HG02970 (cell line): ENCODE results near the gene GAD1.

ENCODE experiments used
- ATAC-seq: cut with Tn5 transposase; IDR thresholded peaks from one replicate; pipeline ENCODE4 v1.9.1; 2021; ENCODE audit warnings: mild to moderate bottlenecking, moderate library complexity, moderate number of reproducible peaks; ENCODE audit not compliant: unreplicated experiment, low FRiP score

The GAD1 gene

GRCh38 chr2:170887496-170887895 is 70.8 kb downstream of the GAD1 start:
- ATAC-seq, result no peak

GRCh38 chr2:170887896-170888295 is 71.2 kb downstream of the GAD1 start:
- ATAC-seq, result no peak

GRCh38 chr2:170891893-170892292 is 75.2 kb downstream of the GAD1 start:
- ATAC-seq, result no peak

GRCh38 chr2:170892391-170892951 is 75.8 kb downstream of the GAD1 start:
- ATAC-seq, result no peak

GRCh38 chr2:170895023-170895757 is 78.5 kb downstream of the GAD1 start:
- no peak for ATAC-seq

DNA sequence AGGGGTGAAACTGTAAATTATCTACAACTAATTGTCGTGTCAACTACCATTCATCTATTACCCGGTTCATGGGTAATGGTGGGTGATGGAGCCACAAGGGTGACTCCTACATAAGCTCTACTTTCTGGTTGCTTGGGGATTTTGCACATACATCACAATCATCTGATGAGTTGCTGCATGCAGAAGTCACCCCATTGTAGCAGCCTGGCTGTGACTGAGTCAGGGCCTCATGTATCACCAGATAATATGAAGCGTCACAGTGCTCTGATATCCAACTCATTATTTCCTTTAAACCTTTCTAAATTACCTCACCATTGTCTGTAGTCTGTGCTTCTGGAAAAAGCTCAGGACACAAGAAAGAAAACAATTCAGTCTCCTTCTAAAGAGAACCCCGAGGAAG is 79.9 kb downstream of the GAD1 start:
- no peak for ATAC-seq

GRCh38 chr2:170897108-170897507 is 80.4 kb downstream of the GAD1 start:
- no peak for ATAC-seq

DNA sequence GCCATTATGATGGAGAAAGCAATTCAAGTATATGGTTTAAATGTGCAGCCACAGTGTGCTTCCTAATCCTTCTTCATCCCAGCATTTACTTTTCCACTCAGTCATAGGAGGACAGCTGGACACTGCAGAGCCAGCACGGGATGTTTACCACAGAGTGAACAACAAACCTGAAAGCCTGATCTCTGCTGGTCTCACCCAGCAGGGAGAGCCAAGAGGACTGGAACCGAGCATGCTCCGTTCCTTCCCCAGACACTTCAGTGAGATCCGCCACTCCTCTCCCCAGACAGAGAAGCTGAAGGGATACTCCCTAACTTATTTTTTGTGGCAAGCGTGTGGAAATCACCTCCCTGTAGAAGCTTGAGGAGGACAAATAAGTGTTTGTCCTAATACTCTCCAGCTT is 89.2 kb downstream of the GAD1 start:
- no peak for ATAC-seq
